H1 (cell line): ENCODE data around the gene PDE4D. TPM values are rescaled to one million over a fixed set of nuclear protein-coding genes. Genes with fewer than 3 reads are reported as not detected.

ENCODE experiments used
- CTCF ChIA-PET: fragments of 300-600 bp; sonication (Branson Sonifier 250); formaldehyde crosslinking; loops from one replicate; lab custom pipeline; 2021; ENCODE audit not compliant: partially characterized antibody; lab: Charles Lee
- POLR2A ChIA-PET: fragments of 300-600 bp; sonication (Branson Sonifier 250); formaldehyde crosslinking; loops from one replicate; lab custom pipeline; 2021; ENCODE audit warnings: inconsistent platforms; ENCODE audit not compliant: partially characterized antibody; lab: Charles Lee
- DNase-seq, 2 experiments: peaks; one replicate each; pipeline versions ENCODE4 v3.0.0 to v3.0.0-alpha.2; 2010 to 2022; ENCODE audit warnings: low spot score in 2 of 2, low read depth in 1 of 2, mixed read lengths in 1 of 2
- FAIRE-seq: peaks from 2 replicates; lab custom pipeline; 2011; peaks lifted over from hg19 to GRCh38; lab: Jason Lieb, UNC
- H2AFZ ChIP-seq: 2 replicates; pipeline ENCODE4 v1.8.1; 2012; ENCODE audit warnings: low read length, inconsistent platforms
- H2AK5ac ChIP-seq: 2 replicates; pipeline ENCODE4 v1.6.1; 2013; ENCODE audit warnings: low read depth, low read length
- H2BK120ac ChIP-seq: replicated peaks from 2 replicates; pipeline ENCODE3; 2013; ENCODE audit warnings: low read depth, low read length, inconsistent platforms
- H2BK12ac ChIP-seq: 2 replicates; pipeline ENCODE4 v1.6.1; 2013; ENCODE audit warnings: low read depth, low read length
- H2BK15ac ChIP-seq: 2 replicates; pipeline ENCODE4 v1.6.1; 2013; ENCODE audit warnings: low read length
- H2BK20ac ChIP-seq: 2 replicates; pipeline ENCODE4 v1.6.1; 2013; ENCODE audit warnings: low read length
- H2BK5ac ChIP-seq: 2 replicates; pipeline ENCODE4 v1.6.1; 2013; ENCODE audit warnings: low read depth, low read length
- H3K14ac ChIP-seq: 2 replicates; pipeline ENCODE4 v1.6.1; 2013; ENCODE audit warnings: inconsistent platforms; ENCODE audit not compliant: insufficient read length
- H3K18ac ChIP-seq: 2 replicates; pipeline ENCODE4 v1.6.1; 2013; ENCODE audit warnings: low read length; ENCODE audit errors: extremely low read depth
- H3K23ac ChIP-seq: 2 replicates; pipeline ENCODE4 v1.6.1; 2013; ENCODE audit warnings: inconsistent platforms; ENCODE audit not compliant: insufficient read length
- H3K23me2 ChIP-seq: 2 replicates; pipeline ENCODE4 v1.6.1; 2013; ENCODE audit warnings: low read depth, low read length
- H3K27ac ChIP-seq: 2 replicates; pipeline ENCODE4 v1.6.1; 2011; ENCODE audit warnings: low read depth, low read length, inconsistent platforms
- H3K27me3 ChIP-seq, 4 experiments: replicated peaks in 1 of 4; 1 replicate in 1 of 4; 2 replicates in 3 of 4; pipeline versions ENCODE4 v1.6.1 to v1.8.1; 2011 to 2013; ENCODE audit warnings: low read length in 3 of 4, mild to moderate bottlenecking in 3 of 4, inconsistent platforms in 2 of 4, mixed read lengths in 2 of 4, moderate library complexity in 1 of 4; ENCODE audit not compliant: control insufficient read depth in 3 of 4, insufficient read depth in 3 of 4; ENCODE audit errors: extremely low read depth in 1 of 4
- H3K36me3 ChIP-seq, 4 experiments: 2 replicates each; pipeline versions ENCODE4 v1.6.1 to v1.8.1; 2011 to 2013; ENCODE audit warnings: mild to moderate bottlenecking in 4 of 4, low read length in 3 of 4, moderate library complexity in 2 of 4, control low read depth in 1 of 4, inconsistent platforms in 1 of 4; ENCODE audit not compliant: insufficient read depth in 4 of 4, control insufficient read depth in 2 of 4
- H3K4ac ChIP-seq: replicated peaks from 2 replicates; pipeline ENCODE3; 2013; ENCODE audit warnings: low read length, low read depth, mixed read lengths, inconsistent platforms; ENCODE audit not compliant: insufficient read length
- H3K4me1 ChIP-seq, 4 experiments: replicated peaks in 1 of 4; 1 replicate in 1 of 4; 2 replicates in 3 of 4; pipeline versions ENCODE4 v1.6.1 to v1.8.1; 2011 to 2013; ENCODE audit warnings: low read length in 3 of 4, inconsistent platforms in 2 of 4, mixed read lengths in 1 of 4; ENCODE audit not compliant: insufficient read depth in 4 of 4, control insufficient read depth in 3 of 4
- H3K4me2 ChIP-seq, 2 experiments: 2 replicates each; pipeline versions ENCODE4 v1.6.1 to v1.8.1; 2011 to 2013; ENCODE audit warnings: low read depth in 2 of 2, low read length in 2 of 2, control low read depth in 1 of 2, inconsistent platforms in 1 of 2, mild to moderate bottlenecking in 1 of 2; ENCODE audit not compliant: insufficient read depth in 1 of 2
- H3K4me3 ChIP-seq, 4 experiments: fragments of 200-600, 300-600 bp in 1 of 4; sonication (generic), shearing (Covaris generic), sonication (Bioruptor Twin) in 1 of 4; 2 replicates each; pipeline versions ENCODE4 v1.5.1 to v1.8.1; 2011 to 2016; ENCODE audit warnings: low read length in 4 of 4, low read depth in 3 of 4, control low read depth in 2 of 4, inconsistent platforms in 2 of 4, mild to moderate bottlenecking in 2 of 4, mixed read lengths in 1 of 4, moderate library complexity in 1 of 4; ENCODE audit not compliant: insufficient read depth in 2 of 4; ENCODE audit errors: extremely low read depth in 1 of 4
- H3K56ac ChIP-seq: replicated peaks from 2 replicates; pipeline ENCODE3; 2013; ENCODE audit warnings: low read depth, mild to moderate bottlenecking, mixed read lengths, low read length, inconsistent platforms; ENCODE audit not compliant: insufficient read length
- H3K79me1 ChIP-seq: 2 replicates; pipeline ENCODE4 v1.6.1; 2013; ENCODE audit warnings: low read depth, low read length, control low read depth
- H3K79me2 ChIP-seq, 2 experiments: 2 replicates each; pipeline versions ENCODE4 v1.6.1 to v1.8.1; 2012 to 2013; ENCODE audit warnings: low read length in 2 of 2, mild to moderate bottlenecking in 2 of 2, inconsistent platforms in 1 of 2; ENCODE audit not compliant: insufficient read depth in 2 of 2, control insufficient read depth in 1 of 2
- H3K9ac ChIP-seq, 4 experiments: replicated peaks in 1 of 4; 1 replicate in 1 of 4; 2 replicates in 3 of 4; pipeline versions ENCODE4 v1.6.1 to v1.8.1; 2011 to 2013; ENCODE audit warnings: low read depth in 3 of 4, low read length in 3 of 4, control low read depth in 2 of 4, mild to moderate bottlenecking in 2 of 4, moderate library complexity in 2 of 4, inconsistent platforms in 1 of 4; ENCODE audit errors: extremely low read depth in 1 of 4
- H3K9me3 ChIP-seq, 2 experiments: 2 replicates each; pipeline versions ENCODE4 v1.6.1 to v1.8.1; 2012 to 2013; ENCODE audit warnings: mild to moderate bottlenecking in 2 of 2, moderate library complexity in 2 of 2, control low read depth in 1 of 2, inconsistent platforms in 1 of 2, low read depth in 1 of 2, low read length in 1 of 2, mixed read lengths in 1 of 2; ENCODE audit not compliant: insufficient read depth in 2 of 2
- H4K20me1 ChIP-seq, 2 experiments: replicated peaks in 1 of 2; 2 replicates each; pipeline versions ENCODE3 to v1.8.1; 2011 to 2013; ENCODE audit warnings: inconsistent platforms in 2 of 2, low read length in 2 of 2, mild to moderate bottlenecking in 1 of 2; ENCODE audit not compliant: insufficient read depth in 2 of 2, control insufficient read depth in 1 of 2
- H4K5ac ChIP-seq: 2 replicates; pipeline ENCODE4 v1.6.1; 2013; ENCODE audit warnings: low read length, low read depth, mixed read lengths, inconsistent platforms; ENCODE audit not compliant: insufficient read length
- H4K8ac ChIP-seq: 2 replicates; pipeline ENCODE4 v1.8.0; 2013; ENCODE audit warnings: mild to moderate bottlenecking, moderate library complexity, low read length, inconsistent platforms; ENCODE audit not compliant: insufficient read depth; ENCODE audit errors: extremely low read depth
- H4K91ac ChIP-seq: replicated peaks from 2 replicates; pipeline ENCODE3; 2013; ENCODE audit warnings: low read length, mixed read lengths, inconsistent platforms; ENCODE audit not compliant: insufficient read length
- CEBPB ChIP-seq: IDR thresholded peaks from 2 replicates; pipeline ENCODE4 v1.6.1; 2012; ENCODE audit warnings: low read depth, low read length
- CTCF ChIP-seq, 3 experiments: IDR thresholded peaks; 1 replicate in 2 of 3; 2 replicates in 1 of 3; pipeline versions ENCODE4 v1.5.1 to v1.6.1; 2011; ENCODE audit warnings: low read length in 3 of 3, mild to moderate bottlenecking in 3 of 3, inconsistent platforms in 2 of 3, low read depth in 1 of 3, moderate library complexity in 1 of 3; ENCODE audit not compliant: insufficient read depth in 1 of 3; ENCODE audit errors: control extremely low read depth in 1 of 3
- EZH2 ChIP-seq: fragments of 200-600 bp; sonication (generic); IDR thresholded peaks from 2 replicates; pipeline ENCODE4 v1.7.1; 2012; ENCODE audit warnings: low read depth, mild to moderate bottlenecking, moderate library complexity, low read length, inconsistent platforms; ENCODE audit not compliant: severe bottlenecking
- KDM4A ChIP-seq: IDR thresholded peaks from one replicate; pipeline ENCODE4 v1.7.1; 2012; ENCODE audit warnings: low read depth, mild to moderate bottlenecking, moderate library complexity, low read length, inconsistent platforms; ENCODE audit not compliant: severe bottlenecking
- RAD21 ChIP-seq, 2 experiments: IDR thresholded peaks in 1 of 2; conservative IDR thresholded peaks in 1 of 2; 2 replicates each; pipeline ENCODE4 v1.6.1; 2011; ENCODE audit warnings: low read depth in 2 of 2, low read length in 2 of 2, improper control_type of control experiment in 1 of 2, inconsistent platforms in 1 of 2, mild to moderate bottlenecking in 1 of 2, moderate library complexity in 1 of 2
- RNF2 ChIP-seq: fragments of 200-900, 300-1000 bp; sonication (generic); IDR thresholded peaks from 2 replicates; pipeline ENCODE4 v1.7.1; 2016; ENCODE audit warnings: borderline replicate concordance, low read depth, mild to moderate bottlenecking, antibody characterized with exemption, low read length; ENCODE audit not compliant: poor library complexity, severe bottlenecking; ENCODE audit errors: missing control alignments
- SIX5 ChIP-seq: IDR thresholded peaks from 2 replicates; pipeline ENCODE4 v1.6.1; 2011; ENCODE audit warnings: mild to moderate bottlenecking, low read depth, low read length
- SP1 ChIP-seq: IDR thresholded peaks from 2 replicates; pipeline ENCODE4 v1.6.1; 2011; ENCODE audit warnings: low read depth, low read length
- SP2 ChIP-seq: IDR thresholded peaks from 2 replicates; pipeline ENCODE4 v1.6.1; 2012; ENCODE audit warnings: mild to moderate bottlenecking, low read length, inconsistent platforms
- WGBS, 2 experiments: shearing (Covaris generic) in 1 of 2; methylation state at CpG; one replicate each; pipeline versions ENCODE4 v1.1.6 to v1.1.7; 2013 to 2015; ENCODE audit warnings: low lambda C conversion rate in 2 of 2, mixed read lengths in 2 of 2, inconsistent platforms in 1 of 2, low coverage in 1 of 2, missing lambda C conversion rate in 1 of 2; ENCODE audit not compliant: insufficient replicate concordance in 2 of 2, insufficient coverage in 1 of 2, insufficient read length in 1 of 2; ENCODE audit errors: extremely low coverage in 1 of 2, missing lambda C conversion rate in 1 of 2; 5-methylcytosine and 5-hydroxymethylcytosine counted together
- polyA plus RNA-seq, 7 experiments: library from polyadenylated mRNA; depleted of rRNA in 3 of 7; stranded (reverse) in 5 of 7; unstranded in 2 of 7; fragments of >200 nt in 5 of 7; fragments of 200-250 nt in 2 of 7; gene quantifications; 1 replicate in 5 of 7; 2 replicates in 1 of 7; 4 replicates in 1 of 7; pipeline versions ENCODE4 v1.2.1 to v1.2.3, GENCODE V29; 2011 to 2013; ENCODE audit warnings: missing spikeins in 2 of 7, mixed read lengths in 2 of 7
- total RNA-seq: library from RNA; stranded (reverse); fragmentation: NEBNext Ultra II Directional; extraction: Animal tissue kit (Norgen Biotek cat#: 25700); gene quantifications from 2 replicates; pipeline ENCODE4 v1.2.1, GENCODE V29; 2021

The PDE4D gene
- total and polyA plus RNA-seq, 2 of the 8 experiments (the other 6 are each of a cell fraction or from before 2014, with no cell fraction given) = 2.3 to 3.7 TPM

GRCh38 chr5:59328709-59329296 lies 564.7 kb downstream of the PDE4D start:
- Histone ChIP-seq H4K91ac (no peak overlapping the region), H3K18ac (no peak overlapping the region), H4K5ac (no peak overlapping the region), H3K14ac (no peak overlapping the region), H3K4ac (no peak overlapping the region), H3K79me2 (no peaks in the 10 kb centered on the region), H2BK12ac (no peak overlapping the region), H3K4me1 (no peaks in the 10 kb centered on the region), H3K4me2 (no peak overlapping the region), H2AFZ (peak overlapping the region; percentile 78; the same call in 1 of the 2 replicates), H4K8ac (peak overlapping the region; percentile 90; the same call in 1 of the 2 replicates), H3K27ac (no peak overlapping the region), H3K79me1 (no peaks in the 10 kb centered on the region), H2BK15ac (no peak overlapping the region), H3K23ac (no peak overlapping the region), H2BK5ac (no peak overlapping the region), H3K36me3 (no peaks in the 10 kb centered on the region), H3K9me3 (no peaks in the 10 kb centered on the region), H3K56ac (no peak overlapping the region), H3K9ac (no peak overlapping the region), H3K23me2 (no peaks in the 10 kb centered on the region), H3K27me3 (no peaks in the 10 kb centered on the region), H2BK120ac (no peak overlapping the region), H2BK20ac (no peak overlapping the region), H4K20me1 (no peaks in the 10 kb centered on the region), H3K4me3 (no peak overlapping the region), H2AK5ac (no peak overlapping the region)
- TF ChIP-seq RAD21 (IDR thresholded peaks at IDR 0.05 in 1 of 2, conservative IDR thresholded peaks at IDR 0.05 in 1 of 2; ENCODE audit: low read depth in 2 of 2, low read length in 2 of 2) = no peak
- TF ChIP-seq CTCF (IDR thresholded peaks at IDR 0.05; ENCODE audit: control extremely low read depth in 1 of 3, insufficient read depth in 1 of 3, low read depth in 1 of 3, low read length in 3 of 3) = no peak
- TF ChIP-seq RNF2 = no peak
- no peak for TF ChIP-seq SIX5
- TF ChIP-seq KDM4A = no peak
- no peak for TF ChIP-seq EZH2
- TF ChIP-seq CEBPB = no peak
- TF ChIP-seq SP2 = no peak
- TF ChIP-seq SP1 = no peak
- DNase-seq (no peak), FAIRE-seq (no peak)
- WGBS, 2 experiments = 90% methylated on average over 6 of the region's 6 CpGs; no CpG with 5 or more reads in 1 of the 2 experiments
- ChIA-PET CTCF (interaction anchor here (1.4 to 1.5 kb wide), 3 partner anchors 8 to 112 kb away, joined by 3 read pairs; no protein-coding TSS in a partner anchor), POLR2A (no interaction called here)
